ENCODE results near the gene SCFD2. TPM values are rescaled to one million over a fixed set of nuclear protein-coding genes. Genes with fewer than 3 reads are reported as not detected.

Gene SCFD2
- total RNA-seq, 1 experiment from 2014 or later = 8.1 TPM

- BruUV-seq (replicated peaks) = no TSS peak
- no peaks in the 10 kb centered on the region for H3K79me2 ChIP-seq (ENCODE audit: low read depth)
- no peak overlapping the region for H2AFZ ChIP-seq
- H3K36me3 ChIP-seq (ENCODE audit: low read depth) = no peaks in the 10 kb centered on the region
- no peak for DNase-seq
- POLR2A ChIA-PET (ENCODE audit: unreplicated experiment) = no interaction called here
- CTCF ChIA-PET = no interaction called here
- no peak overlapping the region for H3K27ac ChIP-seq
- H3K4me2 ChIP-seq = no peak overlapping the region
- H3F3A ChIP-seq (ENCODE audit: insufficient read depth, low read depth) = no peaks in the 10 kb centered on the region
- H4K20me1 ChIP-seq (ENCODE audit: insufficient read depth) = no peaks in the 10 kb centered on the region
- H3K4me3 ChIP-seq = no peak overlapping the region
- intact Hi-C loops (cut with micrococcal nuclease; ENCODE audit: unreplicated experiment) = no loop called here
- no peaks in the 10 kb centered on the region for H3K9me2 ChIP-seq (ENCODE audit: insufficient read depth)
- H3K9me3 ChIP-seq (ENCODE audit: insufficient read depth, low read depth) = no peaks in the 10 kb centered on the region
- TF ChIP-seq EZH2 (IDR thresholded peaks at IDR 0.05; ENCODE audit: low read depth) (no peak), CTCF (conservative IDR thresholded peaks at IDR 0.05) (no peak)
- H3K27me3 ChIP-seq (ENCODE audit: insufficient read depth, low read depth) = no peaks in the 10 kb centered on the region
- no peaks in the 10 kb centered on the region for H3K4me1 ChIP-seq (replicated peaks; ENCODE audit: insufficient read depth)
Observed at GRCh38 chr4:53120778-53121177, 245.1 kb downstream of the SCFD2 start.

GRCh38 chr4:53119680-53120079, 246.2 kb downstream of the SCFD2 start:
- ChIA-PET POLR2A (ENCODE audit: unreplicated experiment) (interaction anchor here (0.5 kb wide), 1 partner anchor 943 kb away, joined by 9 read pairs; no protein-coding TSS in a partner anchor), CTCF (no interaction called here)

GRCh38 chr4:53118676-53119075, 247.2 kb downstream of the SCFD2 start:
- Histone ChIP-seq H3K9me2 (ENCODE audit: insufficient read depth) (no peaks in the 10 kb centered on the region), H3K4me3 (no peak overlapping the region), H3K4me2 (no peak overlapping the region), H3K9me3 (ENCODE audit: insufficient read depth, low read depth) (no peaks in the 10 kb centered on the region), H3K36me3 (ENCODE audit: low read depth) (no peaks in the 10 kb centered on the region), H2AFZ (no peak overlapping the region), H3F3A (ENCODE audit: insufficient read depth, low read depth) (no peaks in the 10 kb centered on the region), H3K27me3 (ENCODE audit: insufficient read depth, low read depth) (no peaks in the 10 kb centered on the region), H3K79me2 (ENCODE audit: low read depth) (no peaks in the 10 kb centered on the region), H3K27ac (no peak overlapping the region), H4K20me1 (ENCODE audit: insufficient read depth) (no peaks in the 10 kb centered on the region), H3K4me1 (replicated peaks; ENCODE audit: insufficient read depth) (no peaks in the 10 kb centered on the region)
- CTCF ChIA-PET = no interaction called here
- BruUV-seq (replicated peaks) = no TSS peak
- intact Hi-C loops (cut with micrococcal nuclease; ENCODE audit: unreplicated experiment) = no loop called here
- DNase-seq = no peak
- TF ChIP-seq CTCF (conservative IDR thresholded peaks at IDR 0.05) (no peak), EZH2 (IDR thresholded peaks at IDR 0.05; ENCODE audit: low read depth) (no peak)
- POLR2A ChIA-PET (ENCODE audit: unreplicated experiment) = no interaction called here

More at GRCh38 chr4:53119680-53120079, 246.2 kb downstream of the SCFD2 start:
- H3K9me3 ChIP-seq (ENCODE audit: insufficient read depth, low read depth) = no peaks in the 10 kb centered on the region
- H3K9me2 ChIP-seq (ENCODE audit: insufficient read depth) = no peaks in the 10 kb centered on the region
- H3F3A ChIP-seq (ENCODE audit: insufficient read depth, low read depth) = no peaks in the 10 kb centered on the region
- no peaks in the 10 kb centered on the region for H3K79me2 ChIP-seq (ENCODE audit: low read depth)
- H3K27ac ChIP-seq = no peak overlapping the region
- no peak for TF ChIP-seq CTCF (conservative IDR thresholded peaks at IDR 0.05)
- no peak for TF ChIP-seq EZH2 (IDR thresholded peaks at IDR 0.05; ENCODE audit: low read depth)
- H2AFZ ChIP-seq = no peak overlapping the region
- no peaks in the 10 kb centered on the region for H3K27me3 ChIP-seq (ENCODE audit: insufficient read depth, low read depth)
- no peaks in the 10 kb centered on the region for H3K36me3 ChIP-seq (ENCODE audit: low read depth)
- H3K4me3 ChIP-seq = no peak overlapping the region
- no peaks in the 10 kb centered on the region for H4K20me1 ChIP-seq (ENCODE audit: insufficient read depth)
- no peaks in the 10 kb centered on the region for H3K4me1 ChIP-seq (replicated peaks; ENCODE audit: insufficient read depth)
- no TSS peak for BruUV-seq (replicated peaks)
- DNase-seq = no peak
- intact Hi-C loops (cut with micrococcal nuclease; ENCODE audit: unreplicated experiment) = no loop called here
- no peak overlapping the region for H3K4me2 ChIP-seq

Measured in PC-9 (cell line).